Effector memory CD4-positive, alpha-beta T cell (primary cell): ENCODE measurements around the gene CREB3.

Experiments used
- DNase-seq, 3 donors: peaks; one replicate each; pipeline ENCODE4 v3.0.0-alpha.2; 2020
- H3K27ac ChIP-seq: 2 replicates; pipeline ENCODE4 v1.7.0; 2013; ENCODE audit warnings: mild to moderate bottlenecking, low read length, moderate library complexity; ENCODE audit not compliant: insufficient read depth, poor library complexity, severe bottlenecking
- H3K27me3 ChIP-seq: replicated peaks from 2 replicates; pipeline ENCODE4 v1.7.0; 2013; ENCODE audit warnings: mild to moderate bottlenecking, low read length; ENCODE audit not compliant: insufficient read depth, control insufficient read depth, poor library complexity, severe bottlenecking
- H3K36me3 ChIP-seq: 2 replicates; pipeline ENCODE4 v1.7.0; 2013; ENCODE audit warnings: mild to moderate bottlenecking, low read length, moderate library complexity; ENCODE audit not compliant: control insufficient read depth, insufficient read depth
- H3K4me1 ChIP-seq: 2 replicates; pipeline ENCODE4 v1.7.0; 2013; ENCODE audit warnings: low read length, mild to moderate bottlenecking; ENCODE audit not compliant: control insufficient read depth, insufficient read depth, poor library complexity, severe bottlenecking
- H3K4me3 ChIP-seq: 2 replicates; pipeline ENCODE4 v1.7.0; 2013; ENCODE audit warnings: low read length, low read depth, mild to moderate bottlenecking; ENCODE audit not compliant: insufficient read depth, poor library complexity, severe bottlenecking
- H3K9me3 ChIP-seq: 2 replicates; pipeline ENCODE4 v1.7.0; 2013; ENCODE audit warnings: mild to moderate bottlenecking, low read length, moderate library complexity; ENCODE audit not compliant: control insufficient read depth

CREB3 gene

GRCh38 chr9:35755071-35755470 is 22.6 kb downstream of the CREB3 start:
- Histone ChIP-seq H3K27me3 (no peaks in the 10 kb centered on the region), H3K4me3 (no peak overlapping the region), H3K9me3 (no peaks in the 10 kb centered on the region), H3K36me3 (peaks cover 29% of the 10 kb centered on the region), H3K4me1 (peaks cover 9% of the 10 kb centered on the region), H3K27ac (no peak overlapping the region)
- DNase-seq, result no peak

- H3K4me3 ChIP-seq, result peak overlapping the region; percentile 81
Observed at GRCh38 chr9:35756275-35757225, 24.1 kb downstream of the CREB3 start.

DNA sequence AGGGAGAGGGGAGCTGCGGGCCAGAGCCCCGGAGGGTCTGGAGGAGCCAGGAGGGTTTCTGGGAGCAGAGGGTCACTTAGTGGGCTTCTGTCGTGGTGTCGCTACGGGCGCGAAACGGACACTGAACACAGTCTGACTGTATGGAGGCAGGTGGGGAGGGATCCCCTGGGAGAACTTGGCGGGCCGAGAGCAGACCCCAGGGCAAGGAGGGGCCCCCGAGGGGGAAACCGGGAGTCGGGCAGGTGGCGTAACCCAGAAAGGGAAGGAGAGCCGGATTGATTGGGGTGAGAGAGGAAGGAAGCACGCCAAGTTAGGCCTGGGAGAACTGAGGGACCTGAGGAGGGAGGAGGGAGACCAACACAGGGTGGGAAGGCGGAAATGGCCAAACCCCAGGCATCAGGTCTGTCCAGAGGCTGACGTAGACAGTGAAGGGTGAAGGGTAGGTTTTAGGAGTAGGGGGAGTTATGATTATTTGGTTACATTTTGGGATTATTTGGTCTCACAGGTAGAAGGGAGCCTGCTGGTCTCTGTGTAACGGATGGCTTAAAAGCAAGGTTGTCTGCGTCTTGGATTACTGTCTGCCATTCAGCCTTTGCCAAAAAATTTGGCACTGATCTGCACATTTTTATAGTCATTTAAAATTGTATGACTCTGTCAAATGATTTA is 24.9 kb downstream of the CREB3 start:
- Histone ChIP-seq H3K4me1 (peaks cover 6% of the 10 kb centered on the region), H3K36me3 (peaks cover 13% of the 10 kb centered on the region), H3K27ac (peak overlapping the region; percentile 77), H3K9me3 (no peaks in the 10 kb centered on the region), H3K27me3 (no peaks in the 10 kb centered on the region), H3K4me3 (peak overlapping the region; percentile 81)
- DNase-seq, result no peak

More at GRCh38 chr9:35756275-35757225, 24.1 kb downstream of the CREB3 start:
- Histone ChIP-seq H3K9me3 (no peaks in the 10 kb centered on the region), H3K36me3 (peaks cover 20% of the 10 kb centered on the region), H3K27me3 (no peaks in the 10 kb centered on the region), H3K4me1 (peaks cover 6% of the 10 kb centered on the region), H3K27ac (peak overlapping the region; percentile 77)
- peak; percentile 45 to 65 (median 54) for DNase-seq

DNA sequence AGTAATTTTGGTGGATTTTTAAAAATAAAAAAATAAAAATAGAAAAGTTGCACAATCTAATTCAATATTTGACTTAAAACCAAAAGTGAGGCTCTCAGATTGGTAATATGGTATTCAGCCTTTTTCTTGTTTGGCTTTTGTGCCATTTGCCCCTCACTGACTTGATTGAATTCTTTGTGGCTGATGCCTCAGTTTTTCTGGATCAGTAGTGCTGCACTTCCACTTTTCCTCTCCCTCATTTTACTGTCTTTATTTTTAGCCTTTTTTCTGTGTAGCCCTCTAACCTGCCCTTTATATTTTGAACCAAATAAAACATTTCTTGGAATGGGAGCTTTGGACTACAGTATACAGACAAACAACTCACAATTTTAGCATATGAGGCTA is 25.4 kb downstream of the CREB3 start:
- H3K27ac ChIP-seq, result no peak overlapping the region
- H3K9me3 ChIP-seq, result no peaks in the 10 kb centered on the region
- no peak for DNase-seq

GRCh38 chr9:35758475-35759050 is 26.1 kb downstream of the CREB3 start:
- Histone ChIP-seq H3K27me3 (no peaks in the 10 kb centered on the region), H3K4me1 (peaks cover 6% of the 10 kb centered on the region), H3K4me3 (no peak overlapping the region), H3K9me3 (no peaks in the 10 kb centered on the region), H3K27ac (no peak overlapping the region), H3K36me3 (peaks cover 1% of the 10 kb centered on the region)
- no peak for DNase-seq

More for the DNA sequence above, 25.4 kb downstream of the CREB3 start:
- Histone ChIP-seq H3K27me3 (no peaks in the 10 kb centered on the region), H3K4me3 (peak overlapping the region; percentile 81), H3K36me3 (peaks cover 8% of the 10 kb centered on the region), H3K4me1 (peaks cover 6% of the 10 kb centered on the region)

- H3K36me3 ChIP-seq, result no peaks in the 10 kb centered on the region
- H3K27me3 ChIP-seq, result no peaks in the 10 kb centered on the region
- no peak overlapping the region for H3K27ac ChIP-seq
- H3K4me1 ChIP-seq, result peaks cover 6% of the 10 kb centered on the region
- H3K4me3 ChIP-seq, result no peak overlapping the region
- DNase-seq, result no peak
- H3K9me3 ChIP-seq, result no peaks in the 10 kb centered on the region
Observed at GRCh38 chr9:35759795-35760194, 27.3 kb downstream of the CREB3 start.

DNA sequence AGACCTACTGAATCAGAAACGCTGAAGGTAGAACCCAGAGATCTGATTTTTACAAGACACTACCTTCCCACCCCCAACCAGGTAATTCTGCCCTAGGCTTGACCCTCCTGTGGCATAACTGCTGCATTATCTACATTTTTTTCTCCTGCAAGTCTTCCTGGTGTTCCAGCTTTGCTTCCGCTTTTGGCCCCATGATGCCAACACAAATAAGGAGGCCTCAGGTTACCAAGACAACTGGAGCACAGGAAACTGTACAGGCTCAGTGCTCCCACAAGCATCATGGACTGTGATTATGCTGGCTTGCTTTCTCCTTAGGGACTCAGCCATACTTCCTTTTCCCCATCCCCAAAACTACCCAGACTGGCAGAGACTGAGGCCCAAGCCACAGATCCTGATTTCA is 28.2 kb downstream of the CREB3 start:
- H3K27ac ChIP-seq, result no peak overlapping the region
- no peak for DNase-seq
- H3K4me3 ChIP-seq, result no peak overlapping the region

GRCh38 chr9:35763181-35763580 is 30.7 kb downstream of the CREB3 start:
- H3K27me3 ChIP-seq, result no peaks in the 10 kb centered on the region
- H3K36me3 ChIP-seq, result no peaks in the 10 kb centered on the region
- H3K4me3 ChIP-seq, result no peak overlapping the region
- no peaks in the 10 kb centered on the region for H3K9me3 ChIP-seq
- H3K4me1 ChIP-seq, result no peaks in the 10 kb centered on the region
- no peak for DNase-seq
- H3K27ac ChIP-seq, result no peak overlapping the region

More for the DNA sequence above, 28.2 kb downstream of the CREB3 start:
- peaks cover 6% of the 10 kb centered on the region for H3K4me1 ChIP-seq
- no peaks in the 10 kb centered on the region for H3K36me3 ChIP-seq
- no peaks in the 10 kb centered on the region for H3K9me3 ChIP-seq
- no peaks in the 10 kb centered on the region for H3K27me3 ChIP-seq

DNA sequence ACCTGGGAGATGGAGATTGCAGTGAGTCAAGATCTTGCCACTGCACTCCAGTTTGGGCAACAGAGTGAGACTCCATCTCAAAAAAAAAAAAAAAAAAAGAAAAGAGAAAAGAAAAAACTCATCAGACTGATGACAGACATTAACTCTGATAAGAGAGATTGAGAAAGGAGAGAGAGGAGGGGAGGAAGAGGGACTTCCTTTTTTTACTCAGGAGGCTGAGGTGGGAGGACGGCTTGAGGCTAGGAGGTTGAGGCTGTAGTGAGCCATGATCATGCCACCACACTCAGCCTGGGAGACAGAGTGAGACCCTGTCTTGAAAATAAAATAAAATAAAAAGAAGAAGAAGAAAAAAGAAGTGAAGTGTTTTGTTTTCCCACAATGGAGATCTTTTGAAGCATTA is 31.3 kb downstream of the CREB3 start:
- no peaks in the 10 kb centered on the region for H3K4me1 ChIP-seq
- DNase-seq, result no peak
- H3K9me3 ChIP-seq, result no peaks in the 10 kb centered on the region
- H3K27me3 ChIP-seq, result no peaks in the 10 kb centered on the region
- H3K27ac ChIP-seq, result no peak overlapping the region
- no peak overlapping the region for H3K4me3 ChIP-seq
- H3K36me3 ChIP-seq, result no peaks in the 10 kb centered on the region

DNA sequence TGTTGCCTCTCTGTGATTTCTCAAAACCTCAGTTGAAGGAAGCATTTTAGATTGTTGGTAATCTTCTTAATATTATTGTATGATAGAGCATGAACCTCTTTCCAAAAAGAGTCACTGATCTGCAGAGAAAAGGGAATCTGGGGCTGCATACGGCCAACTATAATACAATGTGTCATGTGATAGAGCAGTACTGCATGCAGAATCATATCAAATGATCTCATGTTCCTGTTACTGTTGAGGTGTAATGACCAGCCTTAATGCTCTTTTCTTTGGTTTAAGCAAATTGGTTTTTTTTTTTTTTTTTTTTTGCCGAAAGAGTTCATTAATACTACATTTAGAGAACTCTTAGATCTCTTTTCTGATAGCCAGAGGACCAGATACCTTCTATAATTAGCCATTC is 34.5 kb downstream of the CREB3 start:
- H3K27ac ChIP-seq, result no peak overlapping the region
- no peak overlapping the region for H3K4me3 ChIP-seq
- H3K27me3 ChIP-seq, result no peaks in the 10 kb centered on the region
- no peaks in the 10 kb centered on the region for H3K9me3 ChIP-seq
- DNase-seq, result no peak
- no peaks in the 10 kb centered on the region for H3K4me1 ChIP-seq
- H3K36me3 ChIP-seq, result no peaks in the 10 kb centered on the region
